Right atrium auricular region (tissue), 2 donors: ENCODE measurements around the gene EVI5. TPM values are rescaled to one million over a fixed set of nuclear protein-coding genes. Genes with fewer than 3 reads are reported as not detected.
"Not testable (repeated sequence)": the region's sequence is repeated elsewhere in the genome, so short reads cannot be mapped to it uniquely, and the experiment has no call there.

ENCODE experiments used
- DNase-seq: peaks from one replicate; pipeline ENCODE4 v3.0.0-alpha.2; 2019; ENCODE audit warnings: low spot score
- H3K27ac ChIP-seq, 2 donors: fragments of 200-600 bp; sonication (generic); 1 replicate in 1 of 2; 2 replicates in 1 of 2; pipeline ENCODE4 v1.5.1; 2016 to 2019
- H3K27me3 ChIP-seq, 2 donors: fragments of 200-600 bp; sonication (generic); one replicate each; pipeline versions ENCODE4 v1.5.1 to v1.6.0; 2017 to 2019
- H3K36me3 ChIP-seq: fragments of 200-600 bp; sonication (generic); one replicate; pipeline ENCODE4 v1.5.1; 2016
- H3K4me1 ChIP-seq, 2 donors: fragments of 200-600 bp; sonication (generic); one replicate each; pipeline versions ENCODE4 v1.5.1 to v1.6.0; 2017 to 2019
- H3K4me3 ChIP-seq, 2 donors: fragments of 200-600 bp; sonication (generic); 1 replicate in 1 of 2; 2 replicates in 1 of 2; pipeline ENCODE4 v1.5.1; 2017 to 2019; ENCODE audit warnings: mild to moderate bottlenecking in 1 of 2, moderate library complexity in 1 of 2
- H3K9me3 ChIP-seq, 2 donors: fragments of 200-600 bp; sonication (generic); one replicate each; pipeline ENCODE4 v1.5.1; 2019
- CTCF ChIP-seq, 2 donors: fragments of 200-600 bp; sonication (generic); IDR thresholded peaks; one replicate each; pipeline ENCODE4 v1.5.1; 2019; ENCODE audit warnings: antibody characterized with exemption in 2 of 2
- total RNA-seq, 2 donors: library from RNA; depleted of rRNA; stranded (reverse); fragments of >200 nt; gene quantifications; one replicate each; pipeline ENCODE4 v1.1.0, GENCODE V29; 2016

Gene EVI5
- total RNA-seq, 2 donors from 2014 or later = 26.4 to 41.9 TPM

- DNase-seq = no peak
- no peak for TF ChIP-seq CTCF (IDR thresholded peaks at IDR 0.05)
- peaks cover 2% of the 10 kb centered on the region for H3K36me3 ChIP-seq
- no peak overlapping the region for H3K27ac ChIP-seq
- H3K4me3 ChIP-seq = no peak overlapping the region
- no peaks in the 10 kb centered on the region for H3K27me3 ChIP-seq
- H3K9me3 ChIP-seq = no peaks in the 10 kb centered on the region
- H3K4me1 ChIP-seq = no peaks in the 10 kb centered on the region
Measured at GRCh38 chr1:92728697-92729096, 56.2 kb downstream of the EVI5 start.

GRCh38 chr1:92723713-92724112 is 61.2 kb downstream of the EVI5 start:
- H3K4me3 ChIP-seq, H3K9me3 ChIP-seq, H3K27me3 ChIP-seq, H3K27ac ChIP-seq, DNase-seq, H3K4me1 ChIP-seq, H3K36me3 ChIP-seq: not testable (repeated sequence)

- Histone ChIP-seq H3K36me3 (no peaks in the 10 kb centered on the region), H3K9me3 (no peaks in the 10 kb centered on the region), H3K27ac (no peak overlapping the region), H3K27me3 (no peaks in the 10 kb centered on the region), H3K4me3 (no peak overlapping the region), H3K4me1 (no peaks in the 10 kb centered on the region)
- TF ChIP-seq CTCF (IDR thresholded peaks at IDR 0.05) = no peak
- DNase-seq = no peak
Measured at GRCh38 chr1:92721886-92722285, 63.0 kb downstream of the EVI5 start.

GRCh38 chr1:92721157-92721556 is 63.8 kb downstream of the EVI5 start:
- not testable (repeated sequence) for H3K27me3 ChIP-seq, H3K36me3 ChIP-seq, H3K27ac ChIP-seq, H3K9me3 ChIP-seq, H3K4me1 ChIP-seq, H3K4me3 ChIP-seq, DNase-seq

GRCh38 chr1:92715476-92715951 is 69.4 kb downstream of the EVI5 start:
- H3K9me3 ChIP-seq, H3K36me3 ChIP-seq, H3K4me1 ChIP-seq, H3K27me3 ChIP-seq, H3K4me3 ChIP-seq, DNase-seq, H3K27ac ChIP-seq: not testable (repeated sequence)

- no peak for DNase-seq
- H3K4me3 ChIP-seq = no peak overlapping the region
- TF ChIP-seq CTCF (IDR thresholded peaks at IDR 0.05) = no peak
- no peaks in the 10 kb centered on the region for H3K9me3 ChIP-seq
- no peaks in the 10 kb centered on the region for H3K27me3 ChIP-seq
- H3K4me1 ChIP-seq = no peaks in the 10 kb centered on the region
- no peaks in the 10 kb centered on the region for H3K36me3 ChIP-seq
- no peak overlapping the region for H3K27ac ChIP-seq
Measured at GRCh38 chr1:92713939-92714338, 71.0 kb downstream of the EVI5 start.

- H3K36me3 ChIP-seq = no peaks in the 10 kb centered on the region
- no peak overlapping the region for H3K27ac ChIP-seq
- H3K27me3 ChIP-seq = no peaks in the 10 kb centered on the region
Measured at GRCh38 chr1:92711473-92712165, 73.3 kb downstream of the EVI5 start.

More at GRCh38 chr1:92711473-92712165, 73.3 kb downstream of the EVI5 start:
- Histone ChIP-seq H3K4me1 (no peaks in the 10 kb centered on the region), H3K9me3 (no peaks in the 10 kb centered on the region), H3K4me3 (no peak overlapping the region)
- DNase-seq = no peak
- TF ChIP-seq CTCF (IDR thresholded peaks at IDR 0.05) = no peak
